OCI-LY3 (cell line): Measurements from ENCODE around the gene APBA1.

Experiments used
- EZH2phosphoT487 ChIP-seq: fragments of 200-600 bp; shearing (Covaris generic); IDR thresholded peaks from 2 replicates; pipeline ENCODE4 v1.6.1; 2018; ENCODE audit warnings: antibody characterized with exemption, mixed run types, low read depth
- TF ChIP-seq, protein P1 (sequence below): fragments of 200-600, 300-600 bp; sonication (generic); IDR thresholded peaks from 2 replicates; pipeline ENCODE4 v1.5.1; 2014; ENCODE audit warnings: antibody characterized with exemption, low read length, low read depth

DNA sequence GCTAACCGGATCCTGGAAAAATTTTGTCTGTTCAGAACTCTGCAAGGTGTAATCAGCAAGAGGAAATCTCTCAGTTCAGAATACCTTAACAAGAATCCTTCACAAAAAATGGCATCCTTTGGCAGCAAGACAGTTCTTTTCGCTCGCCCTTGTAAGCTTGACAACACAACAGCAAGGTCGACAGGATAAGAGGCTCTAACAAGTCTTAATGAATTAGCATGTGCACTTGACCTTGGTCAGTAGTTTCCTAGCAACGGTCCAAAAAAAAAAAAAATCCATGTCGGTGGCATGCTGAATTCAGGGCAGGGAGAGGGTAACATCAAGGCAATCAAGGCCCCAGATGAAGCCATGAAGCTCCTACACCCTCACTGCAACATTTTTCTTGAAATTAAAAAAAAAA is 172.8 kb downstream of the APBA1 start:
- TF ChIP-seq, protein P1, sequence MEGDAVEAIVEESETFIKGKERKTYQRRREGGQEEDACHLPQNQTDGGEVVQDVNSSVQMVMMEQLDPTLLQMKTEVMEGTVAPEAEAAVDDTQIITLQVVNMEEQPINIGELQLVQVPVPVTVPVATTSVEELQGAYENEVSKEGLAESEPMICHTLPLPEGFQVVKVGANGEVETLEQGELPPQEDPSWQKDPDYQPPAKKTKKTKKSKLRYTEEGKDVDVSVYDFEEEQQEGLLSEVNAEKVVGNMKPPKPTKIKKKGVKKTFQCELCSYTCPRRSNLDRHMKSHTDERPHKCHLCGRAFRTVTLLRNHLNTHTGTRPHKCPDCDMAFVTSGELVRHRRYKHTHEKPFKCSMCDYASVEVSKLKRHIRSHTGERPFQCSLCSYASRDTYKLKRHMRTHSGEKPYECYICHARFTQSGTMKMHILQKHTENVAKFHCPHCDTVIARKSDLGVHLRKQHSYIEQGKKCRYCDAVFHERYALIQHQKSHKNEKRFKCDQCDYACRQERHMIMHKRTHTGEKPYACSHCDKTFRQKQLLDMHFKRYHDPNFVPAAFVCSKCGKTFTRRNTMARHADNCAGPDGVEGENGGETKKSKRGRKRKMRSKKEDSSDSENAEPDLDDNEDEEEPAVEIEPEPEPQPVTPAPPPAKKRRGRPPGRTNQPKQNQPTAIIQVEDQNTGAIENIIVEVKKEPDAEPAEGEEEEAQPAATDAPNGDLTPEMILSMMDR: no peak
- no peak for TF ChIP-seq EZH2phosphoT487
